Activated CD4-positive, alpha-beta T cell treated with anti-CD3 and anti-CD28 coated beads, Interleukin-10, Interleukin-2, amounts not matched to agents 100 ng/mL and 50 ng/mL, durations not matched to agents 16 hours and 8 hours (primary cell): Measurements from ENCODE around the gene TRAPPC10.
"Not testable (repeated sequence)": the region's sequence is repeated elsewhere in the genome, so short reads cannot be mapped to it uniquely, and the experiment has no call there.

Experiments used
- DNase-seq: peaks from one replicate; pipeline ENCODE4 v3.0.0-alpha.2; 2020

TRAPPC10 gene

DNA sequence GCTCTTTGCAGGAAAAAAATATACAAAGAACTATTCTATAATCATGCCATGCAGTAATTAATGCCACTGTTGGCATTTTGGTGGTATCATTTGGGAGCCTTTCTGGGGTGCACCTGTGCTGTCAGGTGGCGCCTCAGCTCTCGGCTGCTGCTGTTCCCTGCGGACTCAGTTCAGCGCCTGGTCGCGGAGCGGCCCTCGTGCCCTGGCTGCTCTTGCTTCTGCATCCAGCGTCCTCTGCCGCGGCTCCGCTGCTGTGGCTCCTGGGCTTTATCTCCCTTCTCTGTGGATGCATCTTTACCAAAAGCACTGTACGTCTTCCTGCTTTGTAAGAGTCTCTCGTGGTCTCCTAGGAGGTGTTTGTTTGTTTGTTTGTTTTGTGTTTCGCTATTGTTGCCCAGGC lies 60.0 kb downstream of the TRAPPC10 start:
- DNase-seq: no peak

DNA sequence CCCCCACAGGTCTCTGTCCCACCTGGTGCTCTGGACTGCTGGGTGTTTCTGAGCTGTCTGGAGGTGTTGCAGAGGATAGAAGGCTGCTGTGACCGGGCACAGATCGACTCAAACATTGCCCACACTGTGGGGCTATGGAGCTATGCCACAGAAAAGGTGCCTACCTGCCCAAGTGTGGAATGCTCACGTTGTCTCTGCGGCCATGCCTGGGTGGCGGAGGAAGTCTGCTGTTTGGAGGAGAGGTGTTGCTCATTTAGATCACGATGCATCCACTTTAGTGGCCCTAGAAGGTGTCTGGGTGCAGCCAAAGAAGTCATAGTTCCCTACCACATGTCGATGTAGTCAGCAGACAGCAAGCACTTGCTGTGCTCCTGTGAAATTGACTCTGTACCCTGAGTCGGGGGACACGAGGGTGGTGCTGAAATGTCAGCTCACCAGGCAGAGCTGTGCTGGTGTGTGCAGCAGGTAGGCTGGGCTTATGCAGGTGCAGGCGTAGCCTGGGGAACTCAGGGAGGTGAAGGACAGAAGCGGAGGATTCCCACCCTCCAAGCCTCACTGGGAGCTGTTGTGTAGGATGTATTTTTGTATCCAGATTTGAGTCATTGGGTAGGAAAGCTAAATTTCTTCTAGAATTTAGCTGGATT lies 62.3 kb downstream of the TRAPPC10 start:
- no peak for DNase-seq

DNA sequence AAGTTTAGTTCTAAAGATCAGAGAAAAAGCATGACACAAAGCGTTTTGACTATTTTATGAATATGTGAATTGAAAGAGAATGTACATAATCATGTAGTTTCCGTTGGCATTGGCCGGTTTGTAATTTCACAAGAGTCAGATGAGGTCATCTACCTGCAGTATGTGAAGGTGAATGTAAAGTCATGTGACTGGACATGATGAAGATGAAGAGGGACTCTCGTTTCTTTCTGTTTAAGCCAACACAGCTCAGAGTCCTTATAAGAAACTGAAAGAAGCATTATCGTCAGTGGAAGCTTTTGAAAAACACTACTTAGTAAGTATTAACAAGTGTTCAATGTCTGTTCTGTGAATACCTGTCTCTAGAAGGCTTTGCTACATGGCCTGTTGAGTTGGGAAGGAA lies 64.2 kb downstream of the TRAPPC10 start:
- DNase-seq: no peak

DNA sequence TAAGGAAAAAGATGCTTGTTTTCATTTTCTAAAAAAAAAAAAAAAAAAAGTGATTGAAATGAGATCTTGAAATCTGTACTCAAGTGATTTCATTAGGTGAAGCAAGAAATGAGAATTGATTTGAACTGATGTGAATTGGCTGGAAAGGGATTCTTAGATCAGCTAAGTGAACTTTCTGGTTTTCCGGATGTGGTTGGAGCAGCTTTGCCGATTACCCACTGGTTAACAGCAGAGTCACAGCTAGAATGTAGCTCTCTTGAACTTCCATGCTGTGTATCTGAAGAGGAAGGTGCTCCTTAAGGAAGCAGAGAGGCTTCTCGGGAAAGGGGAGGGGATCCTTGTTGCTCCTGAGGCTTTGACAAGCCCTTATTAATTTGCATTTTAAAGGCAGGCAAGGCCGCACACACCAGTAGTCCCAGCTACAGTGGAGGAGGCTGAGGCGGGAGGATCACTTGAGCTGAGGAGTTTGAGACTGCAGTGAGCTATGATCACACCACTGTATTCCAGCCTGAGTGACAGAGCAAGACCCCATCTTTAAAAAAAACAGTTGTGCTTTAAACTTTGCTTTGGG lies 66.4 kb downstream of the TRAPPC10 start:
- DNase-seq: peak; percentile 55

DNA sequence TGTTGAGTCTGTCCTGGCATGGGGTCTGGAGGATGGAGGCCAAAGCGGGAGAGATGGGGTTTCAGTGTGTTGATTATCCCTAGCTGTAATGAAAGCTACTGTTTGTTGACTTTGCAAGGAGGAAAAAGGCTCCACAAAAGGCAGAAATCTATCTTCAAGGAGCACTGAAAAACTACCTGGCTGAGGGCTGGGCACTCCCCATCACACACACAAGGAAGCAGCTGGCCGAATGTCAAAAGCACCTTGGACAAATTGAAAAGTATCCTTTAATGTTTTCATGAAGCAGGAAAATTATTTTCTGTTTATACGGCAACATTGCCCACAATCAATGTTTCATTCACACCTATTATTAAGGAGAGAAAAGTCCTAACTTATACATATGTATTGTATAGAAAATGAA lies 67.3 kb downstream of the TRAPPC10 start:
- no peak for DNase-seq

DNA sequence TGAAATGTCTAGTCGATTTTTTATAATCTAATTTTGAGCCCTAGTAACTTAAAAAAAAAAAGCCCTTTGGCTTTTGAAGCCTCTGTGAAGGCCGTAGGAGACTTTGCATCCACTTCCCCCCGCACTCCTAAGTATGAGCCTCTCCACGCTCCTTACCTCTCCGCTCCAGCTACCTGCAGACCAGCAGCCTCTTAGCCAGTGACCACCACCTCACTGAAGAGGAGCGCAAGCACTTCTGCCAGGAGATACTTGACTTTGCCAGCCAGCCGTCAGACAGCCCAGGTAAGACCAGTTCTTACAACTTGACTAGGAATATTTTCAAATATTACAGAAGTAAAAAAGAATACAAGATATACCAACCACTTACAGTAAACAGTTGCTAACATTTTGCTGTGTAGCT lies 67.7 kb downstream of the TRAPPC10 start:
- DNase-seq: no peak

DNA sequence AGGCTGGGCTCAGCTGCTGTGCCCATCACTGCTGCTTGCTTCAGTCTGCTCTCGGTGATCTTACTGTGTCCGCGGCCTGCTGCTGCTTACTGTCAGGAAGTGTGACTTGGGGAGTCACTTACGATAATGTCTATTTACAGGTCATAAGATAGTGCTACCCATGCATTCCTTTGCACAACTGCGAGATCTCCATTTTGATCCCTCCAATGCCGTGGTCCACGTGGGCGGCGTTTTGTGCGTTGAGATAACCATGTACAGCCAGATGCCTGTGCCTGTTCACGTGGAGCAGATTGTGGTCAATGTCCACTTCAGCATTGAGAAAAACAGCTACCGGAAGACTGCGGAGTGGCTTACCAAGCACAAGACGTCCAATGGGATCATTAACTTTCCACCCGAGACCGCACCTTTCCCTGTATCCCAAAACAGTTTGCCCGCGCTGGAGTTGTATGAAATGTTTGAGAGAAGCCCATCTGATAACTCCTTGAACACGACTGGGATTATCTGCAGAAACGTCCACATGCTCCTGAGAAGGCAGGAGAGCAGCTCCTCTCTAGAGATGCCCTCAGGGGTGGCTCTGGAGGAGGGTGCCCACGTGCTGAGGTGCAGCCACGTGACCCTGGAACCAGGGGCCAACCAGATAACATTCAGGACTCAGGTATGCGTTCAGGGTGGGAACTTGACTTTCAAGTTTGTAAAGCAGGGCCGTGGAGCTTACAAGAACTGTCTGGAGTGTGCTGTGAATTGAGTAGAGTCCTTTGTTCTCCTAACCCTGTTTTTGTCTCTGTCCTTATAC lies 70.7 kb downstream of the TRAPPC10 start:
- DNase-seq: peak; percentile 40

DNA sequence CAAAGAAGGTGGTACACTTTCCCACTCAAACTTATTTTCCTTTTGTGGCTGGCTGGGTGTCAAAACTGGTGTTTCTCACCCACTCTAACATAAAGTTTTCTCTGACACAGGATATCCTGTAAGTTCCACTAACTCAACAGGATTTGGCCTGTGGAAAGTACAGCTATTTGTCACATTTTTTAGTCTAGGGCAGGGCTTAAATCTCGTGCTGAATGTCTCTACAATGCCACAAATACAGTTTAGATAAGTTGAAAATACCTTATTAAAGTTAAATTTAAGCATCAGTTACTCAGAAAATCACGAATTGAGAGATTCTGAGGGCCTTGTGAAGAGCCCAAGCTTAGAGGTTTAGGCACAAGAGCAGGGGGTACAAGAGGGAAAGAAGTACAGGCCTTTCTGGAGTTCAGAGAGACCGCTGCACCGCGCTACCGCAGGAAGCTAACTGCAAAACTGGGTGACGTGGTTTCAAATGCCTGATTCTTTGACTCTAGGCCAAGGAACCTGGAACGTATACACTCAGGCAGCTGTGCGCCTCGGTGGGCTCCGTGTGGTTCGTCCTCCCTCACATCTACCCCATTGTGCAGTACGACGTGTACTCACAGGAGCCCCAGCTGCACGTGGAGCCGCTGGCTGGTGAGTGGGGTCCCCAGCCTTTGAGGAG lies 71.7 kb downstream of the TRAPPC10 start:
- peak; percentile 84 for DNase-seq

DNA sequence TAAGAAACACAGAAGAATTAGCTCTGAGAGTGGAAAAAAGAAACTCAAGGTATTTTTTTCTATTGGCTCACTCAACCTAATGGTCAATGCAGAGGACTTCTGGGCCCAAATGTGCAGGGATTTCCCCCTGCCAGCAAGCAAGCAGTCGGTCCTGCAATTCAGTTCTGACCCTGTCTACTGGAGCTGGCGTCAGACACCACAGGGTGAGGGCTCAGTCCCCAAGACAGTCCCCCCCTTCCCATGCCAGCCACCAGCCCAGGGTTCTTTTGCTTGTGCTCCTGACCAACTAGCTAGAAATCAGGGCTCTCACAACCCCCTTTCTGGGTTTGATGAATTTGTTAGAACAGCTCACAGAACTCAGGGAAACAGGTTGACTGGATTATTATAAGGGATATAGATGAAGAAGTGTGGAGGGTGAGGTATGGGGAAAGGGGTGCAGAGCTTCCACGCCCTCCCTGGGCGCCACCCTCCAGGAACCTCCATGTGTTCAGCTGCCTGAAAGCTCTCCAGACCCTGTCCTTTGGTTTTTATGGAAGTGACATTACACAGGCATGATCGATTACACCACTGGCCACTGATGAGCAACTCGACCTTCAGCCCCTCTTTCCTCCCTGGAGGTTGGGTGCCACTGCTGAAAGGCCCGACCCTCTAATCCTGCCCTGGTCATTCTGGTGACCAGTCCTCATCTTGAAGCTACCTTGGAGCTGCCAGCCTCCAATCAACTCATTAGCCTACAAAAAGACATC lies 72.6 kb downstream of the TRAPPC10 start:
- DNase-seq: no peak

DNA sequence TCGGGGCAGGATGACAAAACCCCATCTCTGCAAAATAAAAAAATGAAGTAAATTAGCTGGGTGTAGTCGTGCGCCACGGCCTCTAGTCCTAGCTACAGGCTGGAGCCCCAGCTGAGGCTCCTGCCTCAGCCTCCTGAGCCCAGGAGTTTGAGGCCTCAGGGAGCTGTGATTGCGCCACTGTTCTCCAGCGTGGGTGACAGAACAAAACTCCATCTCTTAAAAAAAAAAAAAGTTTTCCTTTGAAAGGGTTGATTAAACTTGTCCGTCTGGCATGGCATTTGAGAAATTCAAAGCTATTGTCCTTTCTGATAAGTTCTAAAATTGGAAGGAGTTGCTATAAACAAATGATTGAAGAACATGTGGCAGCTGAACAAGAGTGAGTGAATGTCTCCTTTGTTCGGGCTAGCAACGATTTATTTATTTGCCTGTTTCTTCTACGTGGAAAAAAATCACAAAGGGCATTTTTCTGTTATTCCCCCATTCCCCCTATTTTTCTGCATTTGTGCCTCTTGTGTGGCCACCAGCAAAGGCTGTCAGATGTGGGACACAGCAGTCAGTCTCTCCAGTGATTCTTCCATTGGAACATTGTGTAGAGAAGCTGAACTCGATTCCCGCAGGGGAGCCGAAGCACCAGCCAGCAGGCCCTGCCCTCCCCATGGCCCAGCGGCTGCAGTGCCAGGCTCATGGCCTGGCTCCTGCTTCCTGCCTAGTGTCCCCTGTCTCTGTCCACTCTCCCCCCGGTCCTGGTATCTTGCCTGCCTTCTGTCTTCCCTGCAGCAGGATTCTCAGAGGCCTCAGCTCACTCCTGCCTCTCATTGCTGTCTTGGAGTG lies 73.6 kb downstream of the TRAPPC10 start:
- no peak for DNase-seq

DNA sequence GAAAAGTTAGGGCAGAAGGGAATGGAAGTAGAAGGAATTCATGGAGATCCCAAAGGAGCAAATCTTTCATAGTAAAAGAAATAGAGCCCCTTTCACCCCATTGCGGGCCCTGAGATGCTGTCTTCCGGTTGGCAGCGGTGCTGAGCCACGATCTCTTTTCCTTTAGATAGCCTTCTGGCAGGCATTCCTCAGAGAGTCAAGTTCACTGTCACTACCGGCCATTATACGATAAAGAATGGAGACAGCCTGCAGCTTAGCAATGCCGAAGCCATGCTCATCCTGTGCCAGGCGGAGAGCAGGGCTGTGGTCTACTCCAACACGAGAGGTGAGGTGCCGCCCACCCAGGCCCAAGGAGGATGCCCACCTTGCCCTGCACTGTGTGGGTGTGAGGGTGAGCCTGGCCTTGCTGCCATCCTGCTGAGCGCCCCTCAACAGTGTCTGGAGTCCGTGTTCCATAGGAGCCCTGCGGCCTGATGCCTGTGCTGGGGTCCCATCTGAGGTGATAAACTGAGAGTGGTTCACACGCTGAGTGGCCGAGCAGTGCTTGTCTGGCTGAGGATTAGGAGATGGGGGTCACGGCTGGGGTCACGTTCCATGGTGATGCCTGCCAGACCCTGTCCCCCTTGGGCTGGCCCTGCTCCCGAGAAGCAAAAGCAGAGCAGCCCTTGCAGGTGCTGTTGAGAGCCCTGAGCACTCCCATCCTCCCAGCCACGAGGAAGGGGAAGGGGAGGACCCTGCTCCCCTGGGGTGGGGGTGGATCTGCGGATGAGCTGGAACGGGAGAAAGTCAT lies 74.7 kb downstream of the TRAPPC10 start:
- no peak for DNase-seq

DNA sequence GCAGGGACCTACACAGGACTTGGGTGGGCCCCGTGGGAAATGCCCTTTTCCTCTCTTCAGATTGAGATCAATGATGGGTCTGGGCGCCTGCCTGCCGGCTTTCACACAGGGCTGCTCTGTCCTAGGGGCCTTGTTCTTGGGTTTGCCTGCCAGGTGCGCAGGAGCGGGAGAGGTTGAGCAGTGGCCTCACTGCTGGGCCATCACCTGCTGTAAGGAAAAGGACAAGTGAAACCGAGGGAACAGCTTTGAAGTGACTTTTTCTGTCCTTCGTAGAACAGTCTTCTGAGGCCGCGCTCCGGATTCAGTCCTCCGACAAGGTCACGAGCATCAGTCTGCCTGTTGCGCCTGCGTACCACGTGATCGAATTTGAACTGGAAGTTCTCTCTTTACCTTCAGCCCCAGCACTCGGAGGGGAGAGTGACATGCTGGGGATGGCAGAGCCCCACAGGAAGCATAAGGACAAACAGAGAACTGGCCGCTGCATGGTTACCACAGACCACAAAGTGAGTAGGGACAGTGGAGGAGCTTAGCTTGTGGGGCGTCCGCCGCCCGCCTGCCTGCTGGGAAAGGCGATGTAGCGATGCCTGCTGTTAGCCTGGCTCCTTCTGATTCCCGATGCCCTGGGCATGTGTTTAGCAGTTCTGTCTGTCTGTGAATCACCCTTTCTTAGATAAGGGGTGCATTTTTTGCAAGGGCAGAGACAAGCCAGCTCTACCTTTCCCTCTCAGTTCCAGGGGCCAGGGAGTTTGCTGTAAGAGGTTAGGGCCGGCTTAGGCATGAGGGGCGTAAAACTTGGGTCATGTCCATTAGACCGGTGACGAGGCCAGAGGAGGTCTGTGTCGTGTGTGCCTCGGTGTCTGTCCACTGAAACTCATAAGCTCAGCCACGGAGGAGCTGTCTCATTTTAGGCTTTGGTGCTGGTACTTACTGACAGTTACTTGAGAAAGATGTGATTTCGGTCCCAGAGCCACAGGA lies 75.6 kb downstream of the TRAPPC10 start:
- DNase-seq: no peak

DNA sequence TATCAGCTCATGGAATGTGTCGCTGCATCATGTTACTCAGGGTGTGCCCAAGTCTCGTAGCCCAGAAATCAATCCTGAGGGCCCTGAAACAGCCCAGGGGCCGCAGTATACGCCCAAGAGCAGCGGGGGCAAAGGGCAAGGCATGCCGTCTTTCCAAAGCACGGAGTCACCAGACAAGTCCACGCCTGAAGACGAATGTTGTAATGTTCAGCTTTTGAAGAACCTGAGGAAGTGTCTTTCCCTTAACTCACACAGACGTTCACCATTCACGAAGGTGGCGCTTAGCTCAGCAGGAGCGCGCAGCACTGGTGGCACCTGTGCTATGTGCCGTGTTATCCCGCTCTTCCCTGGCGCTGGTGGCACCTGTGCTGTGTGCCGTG lies 76.3 kb downstream of the TRAPPC10 start:
- DNase-seq: no peak

DNA sequence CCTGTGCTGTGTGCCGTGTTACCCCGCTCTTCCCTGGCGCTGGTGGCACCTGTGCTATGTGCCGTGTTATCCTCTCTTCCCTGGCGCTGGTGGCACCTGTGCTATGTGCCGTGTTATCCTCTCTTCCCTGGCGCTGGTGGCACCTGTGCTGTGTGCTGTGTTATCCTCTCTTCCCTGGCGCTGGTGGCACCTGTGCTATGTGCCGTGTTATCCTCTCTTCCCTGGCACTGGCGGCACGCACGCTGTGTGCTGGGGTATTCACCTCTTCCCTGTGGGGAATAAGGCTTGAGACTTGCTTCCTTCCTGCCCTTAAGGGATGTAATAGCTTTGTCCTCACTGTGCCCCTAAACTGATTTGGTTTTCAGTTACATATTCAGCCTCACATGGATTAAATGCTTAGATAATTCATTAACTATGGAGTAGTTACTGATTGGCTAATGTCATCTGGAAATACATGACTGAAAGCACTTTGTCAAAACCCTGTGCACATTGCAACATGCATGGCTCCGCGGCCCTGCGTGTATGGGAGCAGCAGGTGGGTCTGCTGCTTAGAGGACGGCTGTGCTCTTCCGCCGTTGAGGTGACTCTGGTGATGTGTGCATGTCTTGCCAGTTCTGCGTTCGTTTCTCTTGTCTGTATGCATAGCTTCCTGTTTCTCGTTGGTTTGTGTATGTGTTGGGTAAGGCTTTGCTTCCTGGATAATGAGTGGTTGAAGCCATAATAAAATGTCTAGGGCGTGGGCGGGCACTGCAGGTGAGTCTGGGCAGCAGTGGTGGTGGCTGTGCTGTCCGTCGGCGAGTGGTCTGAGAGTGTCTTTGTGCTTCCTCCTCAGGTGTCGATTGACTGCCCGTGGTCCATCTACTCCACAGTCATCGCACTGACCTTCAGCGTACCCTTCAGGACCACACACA lies 77.1 kb downstream of the TRAPPC10 start:
- DNase-seq: peak; percentile 53

DNA sequence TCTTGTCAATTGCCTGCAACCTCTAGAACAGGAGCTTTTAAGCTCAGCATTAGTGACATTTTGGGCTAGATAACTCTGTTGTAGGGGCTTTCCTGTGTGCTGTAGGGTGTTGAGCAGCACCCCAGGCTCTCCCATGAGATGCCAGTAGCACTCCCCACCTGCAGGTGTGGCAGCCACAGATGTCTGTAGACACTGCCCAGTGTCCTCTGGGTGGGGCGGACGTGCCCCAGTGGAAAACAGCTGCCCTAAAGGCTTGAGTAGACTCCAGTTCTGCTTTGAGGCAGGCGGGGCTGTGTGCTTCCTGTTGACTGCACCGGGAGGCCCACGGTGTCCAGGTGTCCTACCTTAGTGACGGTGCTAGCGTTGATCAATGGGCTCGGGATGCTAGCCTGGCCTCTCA lies 78.2 kb downstream of the TRAPPC10 start:
- no peak for DNase-seq

DNA sequence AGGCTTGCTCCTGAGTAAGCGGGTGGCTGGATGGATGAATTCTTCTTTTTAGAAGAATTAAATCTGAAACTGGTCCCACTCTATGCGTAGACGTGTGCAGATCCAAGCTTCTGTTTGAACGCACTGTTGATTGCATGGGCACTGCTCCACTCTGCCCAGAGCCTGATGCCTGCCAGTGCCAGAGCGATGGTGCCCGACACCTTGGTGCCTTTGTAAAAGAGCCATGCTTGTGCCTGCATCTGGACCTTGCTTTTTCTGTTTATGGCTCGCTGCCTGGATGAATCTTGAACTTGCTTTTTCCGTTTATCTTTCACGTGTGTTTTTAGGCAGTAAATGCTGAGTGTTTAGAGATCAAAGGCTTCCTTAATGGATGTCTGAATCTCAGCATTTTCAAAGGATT lies 80.1 kb downstream of the TRAPPC10 start:
- DNase-seq: no peak

DNA sequence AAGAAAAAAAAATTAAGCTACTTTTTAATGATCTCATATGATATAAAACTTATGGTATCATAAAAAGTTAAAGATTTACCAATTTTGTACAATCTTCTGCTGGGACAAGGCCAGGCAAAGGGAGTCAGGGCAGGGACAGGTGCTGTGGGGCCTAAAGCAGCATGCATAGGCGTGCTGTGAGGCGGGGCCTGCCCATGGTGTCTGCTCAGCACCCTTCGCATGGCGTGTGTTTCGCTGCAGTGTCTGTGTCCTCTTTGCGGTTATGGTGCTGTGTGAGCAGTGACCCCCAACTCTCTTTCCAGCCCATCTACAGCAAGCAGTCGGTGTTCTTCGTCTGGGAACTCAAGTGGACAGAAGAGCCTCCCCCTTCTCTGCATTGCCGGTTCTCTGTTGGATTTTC lies 81.7 kb downstream of the TRAPPC10 start:
- no peak for DNase-seq

DNA sequence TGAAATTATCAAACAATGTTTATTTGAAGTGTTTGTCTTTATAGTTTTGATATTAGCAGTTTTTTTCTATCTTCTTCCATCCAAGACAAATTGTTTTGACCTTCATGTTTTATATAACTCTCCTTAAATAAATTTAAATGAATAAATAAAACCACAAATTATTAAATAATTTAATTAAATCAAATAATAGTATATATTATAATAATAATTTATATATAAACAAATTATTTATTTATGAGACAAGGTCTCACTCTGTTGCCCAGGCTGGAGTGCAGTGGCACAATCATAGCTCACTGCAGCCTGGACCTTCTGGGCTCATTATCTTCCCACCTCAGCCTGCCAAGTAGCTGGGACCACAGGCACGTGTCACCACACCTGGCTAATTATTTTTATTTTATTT lies 82.7 kb downstream of the TRAPPC10 start:
- no peak for DNase-seq

DNA sequence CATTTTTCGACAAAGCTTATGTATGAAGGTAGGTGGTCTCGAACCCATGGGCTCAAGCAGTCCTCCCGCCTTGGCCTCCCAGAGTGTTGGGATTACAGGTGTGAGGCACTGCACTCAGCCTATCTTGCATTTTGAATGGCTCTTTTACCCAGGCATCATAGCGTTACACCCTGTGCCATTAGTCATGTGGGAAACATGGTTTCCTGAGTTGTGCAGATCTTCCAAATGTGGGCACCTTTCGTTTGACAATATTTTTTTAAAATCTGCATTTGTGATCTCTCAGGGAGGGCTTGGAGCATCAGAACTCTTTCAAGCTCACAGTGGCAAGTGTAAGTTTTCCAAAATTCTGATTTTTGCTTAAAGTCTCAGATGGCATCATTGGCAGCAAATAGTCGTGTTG lies 86.4 kb downstream of the TRAPPC10 start:
- not testable (repeated sequence) for DNase-seq
